ENCODE measurements around the gene RAD9A. TPM values are rescaled to one million over a fixed set of nuclear protein-coding genes. Genes with fewer than 3 reads are reported as not detected.
A peak's percentile ranks its signal among the peaks of the same experiment; 100 is the strongest.

Gene RAD9A
- polyA plus RNA-seq, 3 donors: 3.7 to 31.7 (median 3.8) TPM

- Histone ChIP-seq H3K79me2 (ENCODE audit: insufficient read depth, low read length) (peaks cover 36% of the 10 kb centered on the region), H3K9me3 (replicated peaks in 1 of 2; ENCODE audit: control insufficient read depth in 1 of 2, insufficient read depth in 1 of 2, low read length in 2 of 2) (no peaks in the 10 kb centered on the region), H2AFZ (ENCODE audit: insufficient read depth, low read depth, low read length, poor library complexity, severe bottlenecking) (peak overlapping the region; percentile 96), H3K36me3 (replicated peaks in 1 of 2; ENCODE audit: control insufficient read depth in 1 of 2, insufficient read depth in 2 of 2, low read length in 2 of 2) (peaks cover 4 to 11% of the 10 kb centered on the region in 2 donors), H3K9ac (ENCODE audit: insufficient read depth, low read length, poor library complexity, severe bottlenecking) (peak overlapping the region; percentile 80), H3K27ac (ENCODE audit: low read depth in 1 of 2, low read length in 2 of 2) (peak overlapping the region; percentile 75 to 89), H3K4me1 (ENCODE audit: control insufficient read depth in 1 of 2, insufficient read depth in 2 of 2, low read length in 2 of 2) (peaks cover 25 to 37% of the 10 kb centered on the region in 2 donors), H4K20me1 (ENCODE audit: insufficient read depth, low read length) (peaks cover 27% of the 10 kb centered on the region), H3K4me3 (replicated peaks in 1 of 3; ENCODE audit: low read depth in 2 of 3, low read length in 3 of 3) (peak overlapping the region; percentile 71 to 92 (median 82)), H3K4me2 (replicated peaks; ENCODE audit: extremely low read depth, low read length, poor library complexity, severe bottlenecking) (peak overlapping the region; percentile 86), H3K27me3 (ENCODE audit: control insufficient read depth in 2 of 2, insufficient read depth in 2 of 2, low read length in 2 of 2) (no peaks in the 10 kb centered on the region)
- H3K9me3 Mint-ChIP-seq: peaks cover 0 to 1% (median 0%) of the 10 kb centered on the region in 7 donors
- no peak for TF ChIP-seq CTCF (IDR thresholded peaks at IDR 0.05)
- 1% methylated on average over 10 of the region's 15 CpGs for WGBS (ENCODE audit: insufficient coverage)
- peak overlapping the region; percentile 85 to 92 (median 88) for H3K27ac Mint-ChIP-seq
- intact Hi-C loops (cut with micrococcal nuclease): loop anchor here in 1 of 2 donors (5.0 to 10.0 kb wide), 2 partner anchors 36 to 546 kb away; partner anchors contain the start of genes RCE1 and RPS6KB2
- peak overlapping the region; percentile 91 to 98 for H3K4me3 Mint-ChIP-seq
- peaks cover 41% of the 10 kb centered on the region for H3K4me1 Mint-ChIP-seq
- H3K36me3 Mint-ChIP-seq: peaks cover 7 to 11% of the 10 kb centered on the region in 2 donors
- DNase-seq: no peak
- H3K27me3 Mint-ChIP-seq (ENCODE audit: low read depth in 3 of 3): peaks cover 0 to 8% (median 1%) of the 10 kb centered on the region in 3 donors
These were observed 861 bp upstream of the RAD9A start for GRCh38 chr11:67390947-67391303.

GRCh38 chr11:67392183-67392715 lies 463 bp downstream of the RAD9A start:
- Mint-ChIP-seq H3K27me3 (ENCODE audit: low read depth in 3 of 3) (peaks cover 0 to 8% (median 1%) of the 10 kb centered on the region in 3 donors), H3K36me3 (peaks cover 14 to 15% of the 10 kb centered on the region in 2 donors), H3K4me1 (peaks cover 38% of the 10 kb centered on the region), H3K27ac (peak overlapping the region in 6 of 7 donors; percentile 1 to 88 (median 78)), H3K9me3 (peaks cover 0 to 1% (median 0%) of the 10 kb centered on the region in 7 donors), H3K4me3 (peak overlapping the region; percentile 91 to 98)
- Histone ChIP-seq H3K27me3 (ENCODE audit: control insufficient read depth in 2 of 2, insufficient read depth in 2 of 2, low read length in 2 of 2) (no peaks in the 10 kb centered on the region), H3K27ac (ENCODE audit: low read depth in 1 of 2, low read length in 2 of 2) (peak overlapping the region; percentile 10 to 89), H3K4me3 (replicated peaks in 1 of 3; ENCODE audit: low read depth in 2 of 3, low read length in 3 of 3) (peak overlapping the region; percentile 82 to 92 (median 85)), H4K20me1 (ENCODE audit: insufficient read depth, low read length) (peaks cover 40% of the 10 kb centered on the region), H2AFZ (ENCODE audit: insufficient read depth, low read depth, low read length, poor library complexity, severe bottlenecking) (peak overlapping the region; percentile 96), H3K9ac (ENCODE audit: insufficient read depth, low read length, poor library complexity, severe bottlenecking) (peak overlapping the region; percentile 80), H3K9me3 (replicated peaks in 1 of 2; ENCODE audit: control insufficient read depth in 1 of 2, insufficient read depth in 1 of 2, low read length in 2 of 2) (no peaks in the 10 kb centered on the region), H3K36me3 (replicated peaks in 1 of 2; ENCODE audit: control insufficient read depth in 1 of 2, insufficient read depth in 2 of 2, low read length in 2 of 2) (peaks cover 9 to 24% of the 10 kb centered on the region in 2 donors), H3K79me2 (ENCODE audit: insufficient read depth, low read length) (peaks cover 39% of the 10 kb centered on the region), H3K4me1 (ENCODE audit: control insufficient read depth in 1 of 2, insufficient read depth in 2 of 2, low read length in 2 of 2) (peaks cover 19 to 35% of the 10 kb centered on the region in 2 donors), H3K4me2 (replicated peaks; ENCODE audit: extremely low read depth, low read length, poor library complexity, severe bottlenecking) (peak overlapping the region; percentile 86)
- no peak for TF ChIP-seq CTCF (IDR thresholded peaks at IDR 0.05)
- 15% methylated on average over 25 of the region's 31 CpGs for WGBS (ENCODE audit: insufficient coverage)
- DNase-seq: no peak
- intact Hi-C loops (cut with micrococcal nuclease): loop anchor here in 1 of 2 donors (5.0 to 10.0 kb wide), 2 partner anchors 35 to 547 kb away; partner anchors contain the start of genes RCE1 and RPS6KB2

Measured in CD14-positive monocyte (primary cell).